Measurements from ENCODE around the gene KIAA1217.

The KIAA1217 gene

GRCh38 chr10:24437302-24437701 lies 228.4 kb downstream of the KIAA1217 start:
- H2AFZ ChIP-seq = no peak overlapping the region
- H3K27ac ChIP-seq = no peak overlapping the region
- H3K79me2 ChIP-seq = peaks cover 9% of the 10 kb centered on the region
- no peak for TF ChIP-seq CTCF (IDR thresholded peaks at IDR 0.05)
- H3K4me1 ChIP-seq = peaks cover 15% of the 10 kb centered on the region
- no peak overlapping the region for H3K9ac ChIP-seq
- H3K4me3 ChIP-seq (ENCODE audit: low read depth, low read length) = no peak overlapping the region
- no peaks in the 10 kb centered on the region for H3K9me3 ChIP-seq (ENCODE audit: control insufficient read depth, low read length)
- no peaks in the 10 kb centered on the region for H3K36me3 ChIP-seq (ENCODE audit: control insufficient read depth, insufficient read depth, low read length)
- no peak overlapping the region for H3K4me2 ChIP-seq (ENCODE audit: low read length)
- no peaks in the 10 kb centered on the region for H3K27me3 ChIP-seq (ENCODE audit: control insufficient read depth, insufficient read depth, low read length)

DNA sequence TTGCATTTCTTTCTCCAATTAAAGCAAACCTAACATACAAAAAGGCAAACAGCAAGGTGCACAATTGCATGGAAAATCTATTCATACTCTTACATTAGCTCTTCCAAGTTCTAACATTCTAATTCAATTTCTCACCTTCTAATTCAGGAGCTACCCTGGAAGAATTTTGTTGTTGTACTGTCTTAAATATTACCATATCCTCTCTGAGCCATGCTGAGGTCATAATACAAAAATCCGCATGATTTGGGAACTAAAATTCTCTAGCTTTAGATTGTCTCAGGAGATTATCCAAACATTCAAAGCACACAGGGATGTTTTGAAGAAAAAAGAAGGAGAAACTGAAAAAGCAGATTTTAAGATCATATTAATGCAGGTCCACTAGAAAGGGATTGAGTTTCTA lies 229.9 kb downstream of the KIAA1217 start:
- Histone ChIP-seq H3K4me3 (ENCODE audit: low read depth, low read length) (no peak overlapping the region), H3K27ac (peak overlapping the region; percentile 21), H3K79me2 (peaks cover 8% of the 10 kb centered on the region), H3K36me3 (ENCODE audit: control insufficient read depth, insufficient read depth, low read length) (no peaks in the 10 kb centered on the region), H3K9me3 (ENCODE audit: control insufficient read depth, low read length) (no peaks in the 10 kb centered on the region), H2AFZ (no peak overlapping the region), H3K4me2 (ENCODE audit: low read length) (no peak overlapping the region), H3K9ac (no peak overlapping the region), H3K4me1 (peaks cover 22% of the 10 kb centered on the region), H3K27me3 (ENCODE audit: control insufficient read depth, insufficient read depth, low read length) (no peaks in the 10 kb centered on the region)
- no peak for TF ChIP-seq CTCF (IDR thresholded peaks at IDR 0.05)

GRCh38 chr10:24439935-24440334 lies 231.0 kb downstream of the KIAA1217 start:
- H3K9me3 ChIP-seq (ENCODE audit: control insufficient read depth, low read length) = no peaks in the 10 kb centered on the region
- TF ChIP-seq CTCF (IDR thresholded peaks at IDR 0.05) = no peak
- H3K4me1 ChIP-seq = peaks cover 22% of the 10 kb centered on the region
- H3K4me2 ChIP-seq (ENCODE audit: low read length) = no peak overlapping the region
- H3K4me3 ChIP-seq (ENCODE audit: low read depth, low read length) = no peak overlapping the region
- H2AFZ ChIP-seq = no peak overlapping the region
- peaks cover 13% of the 10 kb centered on the region for H3K79me2 ChIP-seq
- no peaks in the 10 kb centered on the region for H3K27me3 ChIP-seq (ENCODE audit: control insufficient read depth, insufficient read depth, low read length)
- H3K27ac ChIP-seq = no peak overlapping the region
- H3K9ac ChIP-seq = no peak overlapping the region
- no peaks in the 10 kb centered on the region for H3K36me3 ChIP-seq (ENCODE audit: control insufficient read depth, insufficient read depth, low read length)

DNA sequence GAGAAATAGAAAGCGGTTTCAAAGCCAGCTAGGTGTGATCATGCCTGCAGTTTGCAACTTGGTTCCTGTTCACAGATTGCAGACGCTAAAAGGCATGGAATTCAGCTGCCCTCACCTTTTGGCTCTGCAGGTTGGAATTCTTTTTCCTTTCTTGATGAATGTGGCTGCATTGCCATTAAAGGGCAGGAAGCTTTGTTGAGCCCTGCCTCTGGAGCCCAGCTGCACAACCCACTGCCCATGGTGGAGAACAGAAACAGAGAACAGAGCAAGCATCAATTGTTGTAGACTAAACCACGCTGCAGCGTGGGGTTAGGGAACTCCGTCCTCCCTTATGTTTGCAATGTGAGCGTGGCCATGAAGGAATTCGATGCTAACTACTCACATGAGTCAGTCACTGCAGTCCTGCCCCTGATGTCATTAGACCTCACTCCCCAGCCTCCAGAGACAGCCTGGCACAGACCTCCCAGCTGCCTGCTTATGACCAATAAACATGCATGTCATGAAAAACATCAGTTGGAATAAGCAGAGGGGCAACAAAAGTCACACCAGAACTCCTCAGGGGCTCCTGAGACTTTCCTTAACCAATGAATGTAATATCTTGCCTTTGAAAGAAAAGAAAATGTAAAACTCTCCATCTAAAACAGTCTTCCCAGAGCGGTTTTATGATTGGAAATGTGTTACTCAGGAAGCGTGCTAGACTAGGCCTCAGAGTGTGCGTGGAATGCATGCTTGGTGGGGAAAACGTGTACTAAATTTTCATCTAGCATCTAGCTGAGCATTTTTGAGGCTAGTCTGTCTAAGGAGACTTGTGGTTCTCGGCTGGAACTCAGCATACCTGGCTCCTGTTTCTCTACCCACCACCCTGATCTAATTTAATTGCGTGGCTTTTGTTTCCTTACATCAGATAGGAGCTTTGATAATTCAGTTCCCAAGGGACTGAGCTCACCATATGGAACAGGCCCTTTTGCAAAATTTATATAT lies 232.2 kb downstream of the KIAA1217 start:
- Histone ChIP-seq H2AFZ (no peak overlapping the region), H3K9me3 (ENCODE audit: control insufficient read depth, low read length) (no peaks in the 10 kb centered on the region), H3K79me2 (peaks cover 13% of the 10 kb centered on the region), H3K9ac (no peak overlapping the region), H3K4me3 (ENCODE audit: low read depth, low read length) (no peak overlapping the region), H3K4me2 (ENCODE audit: low read length) (no peak overlapping the region), H3K27ac (no peak overlapping the region), H3K36me3 (ENCODE audit: control insufficient read depth, insufficient read depth, low read length) (no peaks in the 10 kb centered on the region), H3K4me1 (peaks cover 22% of the 10 kb centered on the region), H3K27me3 (ENCODE audit: control insufficient read depth, insufficient read depth, low read length) (no peaks in the 10 kb centered on the region)
- no peak for TF ChIP-seq CTCF (IDR thresholded peaks at IDR 0.05)
